ENCODE results near the gene B4GAT1. TPM values are rescaled to one million over a fixed set of nuclear protein-coding genes. Genes with fewer than 3 reads are reported as not detected.

The B4GAT1 gene
- total and polyA plus RNA-seq, 4 donors = 12.0 to 20.8 (median 17.6) TPM

DNA sequence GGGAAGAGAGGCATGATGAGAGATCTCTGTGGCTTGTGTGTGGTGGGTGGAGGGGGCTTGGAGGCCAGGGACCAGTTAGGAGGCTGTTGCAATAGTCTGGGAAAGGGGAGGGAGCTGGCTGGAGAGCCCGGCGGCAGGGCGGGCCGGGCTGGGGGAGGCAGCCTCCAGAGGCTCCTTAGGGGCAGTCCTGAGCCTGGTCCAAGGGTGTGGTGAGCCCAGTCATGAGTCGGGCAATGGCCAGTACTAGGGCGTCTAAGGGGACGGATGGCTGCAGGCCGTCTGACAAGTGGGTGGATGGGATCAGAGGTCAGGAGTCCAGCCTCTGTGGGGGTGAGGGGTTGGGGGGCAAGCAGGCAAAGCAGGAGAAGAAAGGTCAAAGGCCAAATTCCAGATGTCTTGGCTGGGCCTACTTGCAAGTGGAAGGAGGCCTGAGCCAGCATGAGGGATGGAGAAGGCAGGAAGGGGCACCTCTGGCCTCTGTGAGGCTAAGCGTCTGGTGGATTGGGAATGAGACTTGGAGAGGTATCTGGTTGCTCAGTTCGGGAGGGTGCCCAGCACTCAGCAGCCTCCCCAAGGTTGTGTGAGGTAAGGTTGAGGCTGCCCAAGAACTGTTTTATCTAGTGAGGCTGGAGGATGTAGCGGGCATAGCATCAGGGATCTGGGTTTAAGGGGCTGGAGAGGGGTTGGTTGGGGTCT, 24.5 kb downstream of the B4GAT1 start:
- no peak for DNase-seq (ENCODE audit: low spot score)
- Histone ChIP-seq H3K4me3 (ENCODE audit: low read depth in 1 of 3, low read length in 3 of 3) (no peak overlapping the region), H3K27me3 (ENCODE audit: control insufficient read depth in 4 of 4, insufficient read depth in 4 of 4, low read length in 3 of 4) (no peaks in the 10 kb centered on the region), H3K36me3 (ENCODE audit: control insufficient read depth in 4 of 4, insufficient read depth in 3 of 4, low read depth in 1 of 4, low read length in 3 of 4) (no peaks in the 10 kb centered on the region), H3K27ac (ENCODE audit: low read depth in 1 of 2, low read length in 2 of 2) (no peak overlapping the region), H3K9me3 (ENCODE audit: control insufficient read depth in 4 of 4, low read length in 3 of 4) (no peaks in the 10 kb centered on the region), H3K4me1 (ENCODE audit: control insufficient read depth in 4 of 4, insufficient read depth in 4 of 4, low read length in 3 of 4) (peaks cover 2 to 14% (median 8%) of the 10 kb centered on the region in 4 donors), H3K9ac (ENCODE audit: low read depth in 1 of 2, low read length in 2 of 2) (no peak overlapping the region)
- TF ChIP-seq, protein P1, sequence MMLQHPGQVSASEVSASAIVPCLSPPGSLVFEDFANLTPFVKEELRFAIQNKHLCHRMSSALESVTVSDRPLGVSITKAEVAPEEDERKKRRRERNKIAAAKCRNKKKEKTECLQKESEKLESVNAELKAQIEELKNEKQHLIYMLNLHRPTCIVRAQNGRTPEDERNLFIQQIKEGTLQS (IDR thresholded peaks at IDR 0.05) = no peak
- TF ChIP-seq JUND (IDR thresholded peaks at IDR 0.05) (no peak), RAD21 (IDR thresholded peaks at IDR 0.05) (no peak), NR2F2 (IDR thresholded peaks at IDR 0.05) (peak; percentile 13), FOXA2 (IDR thresholded peaks at IDR 0.05) (no peak), RXRA (IDR thresholded peaks at IDR 0.05) (no peak)
- TF ChIP-seq, protein P2, sequence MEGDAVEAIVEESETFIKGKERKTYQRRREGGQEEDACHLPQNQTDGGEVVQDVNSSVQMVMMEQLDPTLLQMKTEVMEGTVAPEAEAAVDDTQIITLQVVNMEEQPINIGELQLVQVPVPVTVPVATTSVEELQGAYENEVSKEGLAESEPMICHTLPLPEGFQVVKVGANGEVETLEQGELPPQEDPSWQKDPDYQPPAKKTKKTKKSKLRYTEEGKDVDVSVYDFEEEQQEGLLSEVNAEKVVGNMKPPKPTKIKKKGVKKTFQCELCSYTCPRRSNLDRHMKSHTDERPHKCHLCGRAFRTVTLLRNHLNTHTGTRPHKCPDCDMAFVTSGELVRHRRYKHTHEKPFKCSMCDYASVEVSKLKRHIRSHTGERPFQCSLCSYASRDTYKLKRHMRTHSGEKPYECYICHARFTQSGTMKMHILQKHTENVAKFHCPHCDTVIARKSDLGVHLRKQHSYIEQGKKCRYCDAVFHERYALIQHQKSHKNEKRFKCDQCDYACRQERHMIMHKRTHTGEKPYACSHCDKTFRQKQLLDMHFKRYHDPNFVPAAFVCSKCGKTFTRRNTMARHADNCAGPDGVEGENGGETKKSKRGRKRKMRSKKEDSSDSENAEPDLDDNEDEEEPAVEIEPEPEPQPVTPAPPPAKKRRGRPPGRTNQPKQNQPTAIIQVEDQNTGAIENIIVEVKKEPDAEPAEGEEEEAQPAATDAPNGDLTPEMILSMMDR (IDR thresholded peaks at IDR 0.05; ENCODE audit: low read depth, low read length, missing input control) = no peak
- TF ChIP-seq, protein P3, sequence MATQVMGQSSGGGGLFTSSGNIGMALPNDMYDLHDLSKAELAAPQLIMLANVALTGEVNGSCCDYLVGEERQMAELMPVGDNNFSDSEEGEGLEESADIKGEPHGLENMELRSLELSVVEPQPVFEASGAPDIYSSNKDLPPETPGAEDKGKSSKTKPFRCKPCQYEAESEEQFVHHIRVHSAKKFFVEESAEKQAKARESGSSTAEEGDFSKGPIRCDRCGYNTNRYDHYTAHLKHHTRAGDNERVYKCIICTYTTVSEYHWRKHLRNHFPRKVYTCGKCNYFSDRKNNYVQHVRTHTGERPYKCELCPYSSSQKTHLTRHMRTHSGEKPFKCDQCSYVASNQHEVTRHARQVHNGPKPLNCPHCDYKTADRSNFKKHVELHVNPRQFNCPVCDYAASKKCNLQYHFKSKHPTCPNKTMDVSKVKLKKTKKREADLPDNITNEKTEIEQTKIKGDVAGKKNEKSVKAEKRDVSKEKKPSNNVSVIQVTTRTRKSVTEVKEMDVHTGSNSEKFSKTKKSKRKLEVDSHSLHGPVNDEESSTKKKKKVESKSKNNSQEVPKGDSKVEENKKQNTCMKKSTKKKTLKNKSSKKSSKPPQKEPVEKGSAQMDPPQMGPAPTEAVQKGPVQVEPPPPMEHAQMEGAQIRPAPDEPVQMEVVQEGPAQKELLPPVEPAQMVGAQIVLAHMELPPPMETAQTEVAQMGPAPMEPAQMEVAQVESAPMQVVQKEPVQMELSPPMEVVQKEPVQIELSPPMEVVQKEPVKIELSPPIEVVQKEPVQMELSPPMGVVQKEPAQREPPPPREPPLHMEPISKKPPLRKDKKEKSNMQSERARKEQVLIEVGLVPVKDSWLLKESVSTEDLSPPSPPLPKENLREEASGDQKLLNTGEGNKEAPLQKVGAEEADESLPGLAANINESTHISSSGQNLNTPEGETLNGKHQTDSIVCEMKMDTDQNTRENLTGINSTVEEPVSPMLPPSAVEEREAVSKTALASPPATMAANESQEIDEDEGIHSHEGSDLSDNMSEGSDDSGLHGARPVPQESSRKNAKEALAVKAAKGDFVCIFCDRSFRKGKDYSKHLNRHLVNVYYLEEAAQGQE (IDR thresholded peaks at IDR 0.05) = no peak
- 86% methylated on average over 11 of the region's 11 CpGs for WGBS

DNA sequence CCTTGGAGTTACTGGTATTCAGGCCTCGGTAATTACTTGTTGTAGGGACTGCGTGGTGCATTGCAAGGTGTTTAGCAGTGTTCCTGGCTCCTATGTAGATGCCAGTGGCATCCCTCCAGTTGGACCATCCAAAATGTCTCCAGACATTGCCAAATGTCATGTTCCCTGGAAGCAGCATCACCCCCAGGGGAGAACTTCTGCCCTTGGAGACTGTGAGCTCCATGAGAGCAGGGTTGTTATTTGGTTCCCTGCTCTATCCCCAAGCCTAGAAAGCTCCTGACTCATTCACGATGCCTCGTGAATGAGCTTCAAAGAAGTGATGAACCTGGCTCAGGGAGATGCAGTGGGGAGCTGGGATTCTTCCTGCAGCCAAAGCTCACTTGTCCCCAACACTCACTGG, 25.8 kb downstream of the B4GAT1 start:
- WGBS = 96% methylated on average over 4 of the region's 4 CpGs
- H3K27ac ChIP-seq (ENCODE audit: low read depth in 1 of 2, low read length in 2 of 2) = no peak overlapping the region
- H3K4me1 ChIP-seq (ENCODE audit: control insufficient read depth in 4 of 4, insufficient read depth in 4 of 4, low read length in 3 of 4) = peaks cover 3 to 12% (median 9%) of the 10 kb centered on the region in 4 donors
- no peak overlapping the region for H3K9ac ChIP-seq (ENCODE audit: low read depth in 1 of 2, low read length in 2 of 2)
- no peaks in the 10 kb centered on the region for H3K9me3 ChIP-seq (ENCODE audit: control insufficient read depth in 4 of 4, low read length in 3 of 4)
- DNase-seq (ENCODE audit: low spot score) = no peak
- no peak overlapping the region for H3K4me3 ChIP-seq (ENCODE audit: low read depth in 1 of 3, low read length in 3 of 3)
- H3K27me3 ChIP-seq (ENCODE audit: control insufficient read depth in 4 of 4, insufficient read depth in 4 of 4, low read length in 3 of 4) = no peaks in the 10 kb centered on the region
- H3K36me3 ChIP-seq (ENCODE audit: control insufficient read depth in 4 of 4, insufficient read depth in 3 of 4, low read depth in 1 of 4, low read length in 3 of 4) = no peaks in the 10 kb centered on the region
- TF ChIP-seq, protein P2 (IDR thresholded peaks at IDR 0.05; ENCODE audit: low read depth, low read length, missing input control) = no peak
- TF ChIP-seq RXRA (IDR thresholded peaks at IDR 0.05) (no peak), FOXA2 (IDR thresholded peaks at IDR 0.05) (no peak), FOXA1 (IDR thresholded peaks at IDR 0.05) (no peak), NR2F2 (IDR thresholded peaks at IDR 0.05) (no peak), HNF4A (conservative IDR thresholded peaks at IDR 0.05) (no peak), GABPA (IDR thresholded peaks at IDR 0.05 in 1 of 2, conservative IDR thresholded peaks at IDR 0.05 in 1 of 2) (no peak), SP1 (IDR thresholded peaks at IDR 0.05) (no peak), RAD21 (IDR thresholded peaks at IDR 0.05) (no peak), TAF1 (conservative IDR thresholded peaks at IDR 0.05) (no peak), EGR1 (IDR thresholded peaks at IDR 0.05; ENCODE audit: low read depth in 2 of 2) (no peak)
- TF ChIP-seq, protein P1 (IDR thresholded peaks at IDR 0.05) = no peak
- TF ChIP-seq, protein P4, sequence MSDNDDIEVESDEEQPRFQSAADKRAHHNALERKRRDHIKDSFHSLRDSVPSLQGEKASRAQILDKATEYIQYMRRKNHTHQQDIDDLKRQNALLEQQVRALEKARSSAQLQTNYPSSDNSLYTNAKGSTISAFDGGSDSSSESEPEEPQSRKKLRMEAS (IDR thresholded peaks at IDR 0.05) = no peak
- TF ChIP-seq, protein P5, sequence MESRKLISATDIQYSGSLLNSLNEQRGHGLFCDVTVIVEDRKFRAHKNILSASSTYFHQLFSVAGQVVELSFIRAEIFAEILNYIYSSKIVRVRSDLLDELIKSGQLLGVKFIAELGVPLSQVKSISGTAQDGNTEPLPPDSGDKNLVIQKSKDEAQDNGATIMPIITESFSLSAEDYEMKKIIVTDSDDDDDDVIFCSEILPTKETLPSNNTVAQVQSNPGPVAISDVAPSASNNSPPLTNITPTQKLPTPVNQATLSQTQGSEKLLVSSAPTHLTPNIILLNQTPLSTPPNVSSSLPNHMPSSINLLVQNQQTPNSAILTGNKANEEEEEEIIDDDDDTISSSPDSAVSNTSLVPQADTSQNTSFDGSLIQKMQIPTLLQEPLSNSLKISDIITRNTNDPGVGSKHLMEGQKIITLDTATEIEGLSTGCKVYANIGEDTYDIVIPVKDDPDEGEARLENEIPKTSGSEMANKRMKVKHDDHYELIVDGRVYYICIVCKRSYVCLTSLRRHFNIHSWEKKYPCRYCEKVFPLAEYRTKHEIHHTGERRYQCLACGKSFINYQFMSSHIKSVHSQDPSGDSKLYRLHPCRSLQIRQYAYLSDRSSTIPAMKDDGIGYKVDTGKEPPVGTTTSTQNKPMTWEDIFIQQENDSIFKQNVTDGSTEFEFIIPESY (IDR thresholded peaks at IDR 0.05) = no peak
- TF ChIP-seq, protein P3 (IDR thresholded peaks at IDR 0.05) = no peak

Data from liver (tissue), 9 donors.